ENCODE data around the gene ATP11A.

ATP11A gene

DNA sequence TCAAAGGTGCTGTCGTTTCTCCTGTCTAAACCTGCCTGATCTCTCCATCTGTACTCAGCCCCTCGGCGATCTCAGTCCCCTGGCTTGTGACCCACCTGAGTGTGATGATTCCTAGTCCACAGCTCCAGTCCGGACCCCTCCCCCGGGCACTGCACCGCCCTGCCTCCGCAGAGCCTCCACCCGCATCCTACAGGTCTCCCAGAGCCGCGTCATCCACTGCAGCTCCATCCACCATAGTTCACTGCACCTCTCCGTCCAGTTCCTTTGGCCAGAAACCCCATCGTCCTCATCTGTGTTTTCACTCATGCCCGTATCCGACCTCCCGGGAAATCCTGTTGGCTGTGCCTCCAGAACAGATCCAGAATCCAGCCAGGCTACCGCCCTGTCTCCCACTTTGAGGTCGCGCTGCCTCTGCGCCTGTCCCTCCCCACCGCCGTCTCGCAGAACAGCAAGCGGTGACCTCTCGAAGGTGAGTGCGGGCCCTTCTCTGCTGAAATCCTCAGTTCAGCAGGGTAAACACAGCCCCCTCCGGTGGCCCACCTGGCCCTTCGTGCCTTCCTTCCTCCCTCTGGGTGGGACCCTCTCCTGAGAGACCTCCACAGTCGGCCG lies 227.3 kb downstream of the ATP11A start:
- DNase-seq: no peak

DNA sequence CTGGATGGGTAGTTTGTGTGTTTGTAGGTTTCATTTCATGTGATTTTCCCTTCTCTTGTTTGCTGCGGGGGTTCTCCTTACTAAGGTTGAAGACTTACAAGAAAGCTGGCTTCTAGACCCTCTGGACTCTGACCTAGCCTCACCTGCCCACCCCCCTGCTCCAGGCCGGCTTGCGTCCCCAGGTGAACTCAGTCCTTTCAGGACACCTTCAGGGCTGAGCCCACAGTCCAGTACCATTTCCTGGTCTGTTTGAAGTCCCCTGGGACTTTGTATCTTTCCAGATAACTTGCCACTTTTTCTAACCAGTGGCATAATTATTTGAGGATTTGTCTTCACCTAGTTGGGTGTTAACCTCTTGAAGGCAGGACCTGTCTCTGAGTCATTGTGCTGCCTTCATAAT lies 227.9 kb downstream of the ATP11A start:
- DNase-seq: no peak

DNA sequence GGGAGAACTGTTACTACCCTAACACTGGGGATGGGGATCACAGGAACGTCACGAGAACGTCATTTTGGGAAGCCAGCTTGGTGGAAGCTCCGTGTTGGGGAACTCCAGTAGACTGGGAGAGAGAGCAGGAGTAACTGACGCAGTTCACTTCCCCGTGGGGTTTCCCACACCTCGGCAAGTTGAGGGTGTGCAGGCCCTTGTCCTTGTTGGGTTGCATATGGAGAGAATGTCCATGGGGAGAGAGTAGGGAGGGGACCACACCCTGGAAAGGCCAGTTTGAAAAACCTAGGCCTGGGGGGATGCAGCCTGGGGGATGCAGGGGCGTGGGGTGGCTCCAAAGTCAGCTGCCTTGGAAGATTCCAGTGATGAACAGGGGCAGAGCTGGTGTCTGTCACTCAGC lies 228.4 kb downstream of the ATP11A start:
- no peak for DNase-seq

DNA sequence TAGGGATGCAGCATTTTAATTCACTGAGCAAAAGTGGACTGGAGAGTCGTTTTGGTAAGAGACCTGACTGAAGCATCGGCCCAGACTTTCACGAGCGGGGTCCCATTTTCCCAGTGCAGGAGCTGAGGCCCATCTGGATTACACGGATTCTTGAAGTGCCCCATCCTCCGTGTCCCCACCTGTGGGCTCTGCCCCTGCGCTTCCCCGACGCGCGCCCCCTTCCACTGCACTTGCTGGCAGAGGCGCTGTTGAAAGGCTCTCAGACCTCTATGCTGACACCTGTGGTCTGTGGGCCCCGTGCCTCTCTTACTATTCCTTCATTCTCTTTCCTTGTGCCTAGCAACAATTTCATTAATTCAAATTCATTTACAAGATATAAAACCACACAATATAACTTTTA lies 228.9 kb downstream of the ATP11A start:
- no peak for DNase-seq

DNA sequence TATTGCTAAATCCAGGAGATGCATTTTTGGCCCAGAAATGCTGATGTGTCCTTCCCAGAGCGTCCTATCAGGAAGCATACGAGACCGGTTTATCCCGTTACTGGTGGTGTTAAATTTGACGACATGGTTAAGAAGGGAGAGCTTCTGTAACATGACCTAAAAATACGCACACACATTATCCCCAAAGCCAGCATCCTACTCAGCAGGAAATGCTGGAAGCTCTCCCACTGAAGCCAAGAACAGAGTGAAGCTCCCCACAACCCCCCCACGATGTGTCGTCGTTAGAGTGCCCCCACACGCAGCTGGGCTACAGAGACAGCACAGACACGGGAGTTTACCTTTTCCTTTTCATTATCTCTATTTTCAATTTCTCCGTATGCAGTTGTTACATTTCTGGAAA lies 234.1 kb downstream of the ATP11A start:
- no peak for DNase-seq

DNA sequence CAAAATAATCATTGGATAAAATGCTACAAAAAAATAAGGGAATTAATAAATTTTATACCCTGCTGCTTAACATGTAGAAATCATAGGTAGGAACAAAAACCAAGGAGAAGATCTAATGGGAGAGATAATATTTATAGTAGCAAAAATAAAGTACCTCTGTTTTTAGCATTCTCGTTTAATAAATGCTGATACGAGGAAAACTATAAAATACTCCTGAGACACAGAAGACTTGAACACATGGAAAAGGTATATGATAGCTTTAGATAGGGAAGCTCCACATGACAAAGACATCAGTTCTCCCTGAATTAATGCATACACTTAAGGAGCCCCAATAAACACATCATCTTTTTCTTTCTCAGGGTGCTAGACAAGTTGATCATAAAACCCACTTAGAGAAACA lies 234.5 kb downstream of the ATP11A start:
- DNase-seq: no peak

DNA sequence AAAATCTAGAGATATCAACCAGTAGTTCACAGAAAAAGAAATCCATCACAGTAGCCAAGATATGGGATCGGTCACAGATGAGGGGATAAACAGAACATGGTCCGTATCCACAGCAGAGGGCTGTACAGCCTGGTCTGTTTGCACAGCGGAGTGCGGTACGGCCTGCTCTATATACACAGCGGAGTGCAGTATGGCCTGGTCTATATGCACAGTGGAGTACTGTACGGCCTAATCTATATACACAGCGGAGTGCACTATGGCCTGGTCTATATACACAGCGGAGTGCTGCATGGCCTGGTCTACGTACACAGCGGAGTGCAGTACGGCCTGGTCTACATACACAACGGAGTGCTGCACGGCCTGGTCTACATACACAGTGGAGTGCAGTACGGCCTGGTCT lies 236.2 kb downstream of the ATP11A start:
- DNase-seq: no peak

DNA sequence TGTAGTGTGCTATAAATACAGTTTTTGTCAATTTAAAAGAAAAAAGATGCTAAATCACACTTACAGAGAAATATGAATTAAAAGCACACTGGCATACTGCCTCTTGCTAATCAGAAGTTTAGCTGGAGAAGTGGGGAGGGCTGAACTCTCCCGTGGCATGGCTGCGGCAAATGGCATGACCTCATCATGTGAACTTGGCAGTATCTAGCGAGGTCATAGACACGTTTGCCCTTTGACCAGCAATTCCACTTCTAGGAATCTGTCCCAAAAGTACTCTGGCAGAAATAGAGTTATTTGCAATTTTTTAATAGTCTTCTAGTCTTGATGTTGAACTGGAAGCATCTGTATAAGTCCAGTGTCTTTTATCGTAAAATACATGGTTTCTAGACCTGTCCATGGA lies 237.2 kb downstream of the ATP11A start:
- DNase-seq: no peak

DNA sequence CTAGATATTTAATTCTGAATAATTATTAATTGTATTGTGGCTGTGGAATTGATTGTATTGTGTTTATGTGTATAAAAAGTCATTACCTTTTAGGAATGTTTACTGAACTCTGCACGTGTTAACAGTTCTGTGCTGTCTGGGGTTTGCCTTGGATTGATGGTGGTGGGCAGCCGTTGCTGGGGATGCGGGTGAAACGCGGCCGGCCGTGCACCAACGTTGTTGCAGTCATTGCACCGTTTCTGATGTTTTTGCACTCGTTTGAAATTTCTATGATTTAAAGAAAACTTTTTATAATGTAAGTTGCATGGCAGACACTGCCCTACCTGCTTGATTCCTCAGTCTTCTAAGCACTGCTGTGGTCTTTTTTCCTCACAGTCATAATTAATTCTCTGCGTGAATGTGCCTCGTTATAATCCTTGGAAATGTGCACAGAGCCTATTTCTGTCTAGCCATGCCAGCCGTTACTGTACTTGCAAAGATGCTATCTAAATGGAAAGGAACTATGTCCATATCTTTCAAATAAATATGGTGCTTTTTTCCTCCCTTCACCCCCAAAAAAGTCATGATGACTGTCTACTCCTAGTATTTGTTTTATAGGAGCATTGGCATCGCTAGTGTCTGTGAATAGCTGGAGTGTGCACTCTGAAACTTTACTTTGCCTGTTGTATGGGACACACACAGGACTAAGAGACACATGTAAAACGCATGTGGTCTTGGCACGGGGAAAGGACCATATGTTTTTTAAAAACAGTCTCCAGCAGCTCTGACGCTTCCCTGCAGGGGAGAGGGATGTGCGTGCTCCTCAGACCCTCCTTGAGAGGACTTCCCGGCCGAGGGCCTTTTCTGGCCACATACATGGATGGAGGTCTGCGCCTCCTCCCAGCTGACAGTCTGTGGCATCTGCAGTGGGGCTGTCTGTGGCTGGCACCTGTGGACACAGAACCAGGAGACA lies 238.5 kb downstream of the ATP11A start:
- DNase-seq: no peak

DNA sequence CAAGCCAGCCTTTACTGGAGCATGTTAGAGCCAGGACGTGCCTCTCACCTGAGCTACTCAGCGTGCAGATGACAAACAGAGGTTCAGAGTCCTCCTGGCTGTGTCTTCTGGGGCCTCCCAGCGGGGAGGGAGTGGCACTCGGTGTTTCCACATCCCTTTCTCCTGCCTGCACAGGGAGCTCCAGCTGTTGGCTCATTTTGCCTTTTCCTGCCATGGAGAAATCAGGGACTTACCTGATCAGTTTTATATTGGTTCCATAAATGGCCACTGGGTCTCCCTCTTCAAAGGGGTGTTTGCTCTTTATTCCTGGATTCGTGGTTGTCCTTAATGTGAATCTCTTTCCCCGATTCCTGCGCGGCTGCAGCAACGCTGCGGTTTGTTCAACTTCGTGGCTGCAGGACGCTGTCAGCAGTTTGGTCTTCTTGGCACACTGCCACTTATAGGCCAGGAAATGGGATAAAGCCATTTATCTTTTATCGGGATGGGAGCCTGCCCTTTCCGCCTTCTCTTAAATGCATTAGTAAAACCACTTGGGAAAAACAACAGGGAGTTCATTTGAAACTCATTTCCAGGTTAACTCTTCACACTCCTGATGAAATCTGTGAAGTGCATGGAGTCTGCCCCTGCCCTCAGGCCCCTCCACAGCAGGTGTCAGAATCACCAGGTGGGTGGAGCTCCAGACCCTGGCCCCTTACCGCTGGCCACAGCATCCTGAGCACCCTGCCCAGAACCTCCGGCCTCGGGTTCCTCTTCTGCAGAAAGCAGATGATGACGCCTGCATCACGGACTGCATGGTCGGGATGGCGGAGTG lies 239.3 kb downstream of the ATP11A start:
- no peak for DNase-seq

DNA sequence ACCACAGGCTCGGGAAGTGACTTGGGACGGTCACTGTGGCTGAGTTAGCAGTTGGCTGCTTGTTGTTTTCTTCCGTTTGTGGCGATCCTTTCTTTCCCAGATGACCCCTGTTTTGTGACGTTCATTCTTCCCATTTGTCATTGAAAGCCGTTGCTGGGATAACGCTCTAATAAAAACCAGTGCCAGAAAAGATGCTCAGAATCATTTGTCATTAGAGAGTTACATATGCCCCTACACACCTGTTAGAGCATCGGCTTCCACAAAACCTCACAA lies 239.9 kb downstream of the ATP11A start:
- DNase-seq: no peak

DNA sequence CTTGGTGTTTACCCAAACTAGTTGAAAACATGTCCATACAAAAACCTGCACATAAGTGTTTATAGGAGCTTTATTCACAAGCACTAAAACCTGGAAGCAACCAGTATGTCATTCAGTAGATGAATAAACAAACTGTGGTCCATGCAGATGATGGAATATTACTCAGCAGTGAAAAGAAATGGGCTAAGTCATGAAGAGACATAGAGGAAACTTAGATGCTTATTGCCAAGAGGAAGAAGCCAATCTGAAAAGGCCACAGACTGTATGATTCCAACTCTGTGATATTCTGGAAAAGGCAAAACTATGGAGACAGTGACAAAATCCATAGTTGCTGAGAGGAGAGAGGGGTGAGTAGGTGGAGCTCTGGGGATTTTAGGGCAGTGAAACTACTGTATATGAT lies 240.4 kb downstream of the ATP11A start:
- no peak for DNase-seq

DNA sequence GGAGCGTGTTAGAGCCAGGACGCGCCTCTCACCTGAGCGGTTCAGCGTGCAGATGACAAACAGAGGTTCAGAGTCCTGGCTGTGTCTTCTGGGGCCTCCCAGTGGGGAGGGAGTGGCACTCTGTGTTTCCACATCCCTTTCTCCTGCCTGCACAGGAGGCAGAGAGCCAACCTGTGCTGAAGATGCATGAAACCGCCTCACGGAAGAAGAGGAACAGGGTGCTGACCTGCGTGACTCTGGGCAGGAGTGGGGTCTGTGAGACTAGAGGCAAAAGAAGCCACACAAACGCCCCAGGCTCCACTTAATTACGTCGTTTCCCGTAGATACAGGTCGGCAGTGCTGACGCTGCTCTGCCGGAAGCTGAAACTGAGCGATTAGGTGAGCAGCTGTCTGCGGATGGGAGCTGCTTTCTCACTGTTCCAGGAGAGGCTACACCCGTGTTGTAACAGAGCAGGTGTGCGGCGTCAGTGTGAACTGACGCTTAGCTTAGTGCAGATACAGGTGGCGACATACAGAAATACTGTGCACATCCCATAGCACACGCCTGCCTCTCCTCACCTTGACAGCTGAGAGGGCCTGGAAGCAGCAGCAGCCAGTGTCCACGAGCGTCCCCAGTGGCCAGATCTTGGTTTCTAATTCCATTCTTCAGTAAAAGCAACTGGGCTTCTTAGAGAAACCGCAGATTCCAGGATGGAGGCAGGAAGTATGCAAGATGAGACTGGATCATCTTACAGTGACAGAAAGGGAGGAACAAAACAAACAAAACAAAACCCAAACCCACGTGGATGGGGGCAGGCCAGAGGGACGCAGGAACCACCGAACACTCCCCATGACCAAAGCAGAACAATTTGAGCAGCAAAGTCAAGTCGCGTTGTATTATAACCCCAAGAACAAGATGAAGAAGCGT lies 241.4 kb downstream of the ATP11A start:
- no peak for DNase-seq

DNA sequence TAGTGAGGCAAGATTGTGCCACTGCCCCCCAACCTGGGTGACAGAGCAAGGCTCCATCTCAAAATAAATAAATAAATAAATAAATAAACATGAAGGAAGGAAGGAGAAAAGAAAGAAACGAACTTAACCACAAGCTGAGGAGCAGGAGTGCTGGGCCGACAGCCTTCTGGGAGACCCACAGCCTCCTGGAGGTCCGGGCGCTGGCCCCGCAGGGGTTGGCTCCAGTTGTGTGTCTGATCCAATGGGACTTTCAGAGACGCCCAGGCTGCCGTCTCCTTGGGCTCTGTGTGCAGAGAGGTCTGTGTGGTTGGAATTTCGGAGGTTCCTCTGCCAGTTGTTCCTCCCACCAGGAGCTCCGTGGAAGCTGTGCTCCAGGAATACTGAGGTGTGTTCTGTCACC lies 243.1 kb downstream of the ATP11A start:
- DNase-seq: no peak

DNA sequence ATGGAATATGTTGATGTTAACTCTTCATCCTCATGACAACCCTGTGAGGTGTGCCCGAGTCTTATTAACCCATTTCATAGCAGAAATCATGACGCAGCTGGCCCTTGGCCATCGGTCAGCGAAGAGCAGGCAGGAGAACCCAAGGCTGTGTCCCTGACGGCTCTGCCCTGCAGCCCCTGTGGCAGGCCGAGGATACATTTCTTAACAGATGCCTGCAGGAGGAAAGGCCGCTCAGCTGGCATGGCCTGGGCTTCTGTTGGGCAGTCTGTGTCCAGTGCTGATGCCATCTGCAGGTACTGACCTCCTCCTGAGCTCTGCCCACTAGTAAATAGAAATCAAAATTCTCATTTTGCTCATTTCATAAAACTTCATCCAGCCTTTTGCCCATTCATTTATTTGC lies 243.8 kb downstream of the ATP11A start:
- DNase-seq: no peak

DNA sequence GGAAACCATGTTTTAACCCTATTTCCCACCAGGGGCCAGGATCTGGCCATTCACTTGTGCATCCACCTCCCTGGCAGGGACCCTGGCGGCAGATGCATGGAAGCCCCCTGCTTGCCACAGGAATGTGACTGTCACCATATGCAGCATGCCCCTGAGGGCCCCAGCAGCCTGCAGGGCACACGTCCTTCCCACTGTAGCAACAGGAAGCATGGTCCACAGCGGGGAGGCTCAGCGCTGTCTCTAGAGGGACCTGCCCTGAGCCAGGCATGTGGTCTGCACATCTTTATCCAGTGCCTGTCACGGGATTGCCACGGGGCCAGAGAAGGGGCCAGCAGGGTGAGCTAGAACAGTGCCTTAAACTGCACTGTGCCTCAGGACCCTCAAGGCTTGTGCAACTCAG lies 244.2 kb downstream of the ATP11A start:
- no peak for DNase-seq
